ENCODE data around the gene ATP1B1. TPM values are rescaled to one million over a fixed set of nuclear protein-coding genes. Genes with fewer than 3 reads are reported as not detected.
"Not testable (repeated sequence)": the region's sequence is repeated elsewhere in the genome, so short reads cannot be mapped to it uniquely, and the experiment has no call there.

The ATP1B1 gene
- total RNA-seq, 1 donor = 37.1 TPM

DNA sequence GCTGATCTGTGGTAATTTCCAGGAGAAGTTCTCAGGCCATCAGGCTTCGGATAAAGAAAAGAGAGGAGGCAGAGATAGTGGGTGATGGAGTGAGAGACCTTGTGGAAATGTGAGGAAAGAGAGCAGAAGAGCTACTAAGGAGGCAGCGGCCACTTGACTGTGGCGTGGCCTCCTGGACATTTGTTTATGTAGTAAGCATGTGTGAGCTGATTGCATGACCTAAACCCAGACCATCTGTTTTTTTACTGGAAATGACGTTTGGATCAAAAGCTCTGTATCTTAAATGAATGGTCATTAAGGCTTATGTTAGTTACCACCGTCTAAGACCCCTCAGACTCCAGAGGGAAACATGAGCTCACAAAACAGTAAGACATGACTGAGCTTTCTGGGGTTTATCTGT is 13.6 kb downstream of the ATP1B1 start:
- DNase-seq (ENCODE audit: low read depth) = peak; percentile 90
- TF ChIP-seq, protein P1, sequence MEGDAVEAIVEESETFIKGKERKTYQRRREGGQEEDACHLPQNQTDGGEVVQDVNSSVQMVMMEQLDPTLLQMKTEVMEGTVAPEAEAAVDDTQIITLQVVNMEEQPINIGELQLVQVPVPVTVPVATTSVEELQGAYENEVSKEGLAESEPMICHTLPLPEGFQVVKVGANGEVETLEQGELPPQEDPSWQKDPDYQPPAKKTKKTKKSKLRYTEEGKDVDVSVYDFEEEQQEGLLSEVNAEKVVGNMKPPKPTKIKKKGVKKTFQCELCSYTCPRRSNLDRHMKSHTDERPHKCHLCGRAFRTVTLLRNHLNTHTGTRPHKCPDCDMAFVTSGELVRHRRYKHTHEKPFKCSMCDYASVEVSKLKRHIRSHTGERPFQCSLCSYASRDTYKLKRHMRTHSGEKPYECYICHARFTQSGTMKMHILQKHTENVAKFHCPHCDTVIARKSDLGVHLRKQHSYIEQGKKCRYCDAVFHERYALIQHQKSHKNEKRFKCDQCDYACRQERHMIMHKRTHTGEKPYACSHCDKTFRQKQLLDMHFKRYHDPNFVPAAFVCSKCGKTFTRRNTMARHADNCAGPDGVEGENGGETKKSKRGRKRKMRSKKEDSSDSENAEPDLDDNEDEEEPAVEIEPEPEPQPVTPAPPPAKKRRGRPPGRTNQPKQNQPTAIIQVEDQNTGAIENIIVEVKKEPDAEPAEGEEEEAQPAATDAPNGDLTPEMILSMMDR (IDR thresholded peaks at IDR 0.05; ENCODE audit: insufficient read depth, low read depth, low read length) = no peak
- H3K4me3 ChIP-seq (ENCODE audit: low read depth, low read length) = no peak overlapping the region

DNA sequence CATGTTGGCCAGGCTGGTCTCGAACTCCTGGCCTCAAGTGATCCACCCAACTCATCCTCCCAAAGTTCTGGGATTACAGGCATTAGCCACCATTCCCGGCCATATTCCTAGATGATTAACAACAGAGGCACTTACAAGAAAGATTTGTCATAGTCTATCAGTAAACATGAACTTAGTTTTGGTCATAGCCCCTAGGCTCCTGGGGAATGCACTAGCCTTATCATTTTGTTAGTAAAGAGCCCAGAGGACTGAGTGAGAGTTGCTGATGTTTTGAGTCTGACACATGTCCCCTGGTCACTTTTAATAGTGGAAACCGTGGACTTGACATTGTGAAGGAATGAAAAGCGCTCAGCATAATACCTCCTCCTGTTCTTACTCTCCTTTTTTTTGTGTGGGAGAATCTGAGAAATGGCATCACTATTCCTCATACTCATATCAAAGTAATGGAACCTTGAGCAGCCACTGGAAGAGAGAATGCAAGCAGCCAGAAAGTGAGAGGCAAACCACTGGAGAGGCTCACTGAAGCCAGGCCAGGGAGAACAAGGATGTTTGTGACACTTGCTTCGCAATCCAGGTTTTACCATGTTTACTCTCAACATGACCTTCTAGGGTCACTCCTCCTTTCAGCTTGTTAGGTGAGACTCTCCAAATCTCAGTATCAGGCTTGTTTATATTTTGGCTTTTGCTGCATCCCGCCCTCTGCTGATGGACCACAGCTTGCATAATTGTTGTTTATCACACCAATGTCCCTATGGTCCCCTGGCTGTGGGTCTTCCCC is 14.8 kb downstream of the ATP1B1 start:
- H3K4me3 ChIP-seq (ENCODE audit: low read depth, low read length) = no peak overlapping the region
- TF ChIP-seq, protein P1 (IDR thresholded peaks at IDR 0.05; ENCODE audit: insufficient read depth, low read depth, low read length) = no peak
- no peak for DNase-seq (ENCODE audit: low read depth)

DNA sequence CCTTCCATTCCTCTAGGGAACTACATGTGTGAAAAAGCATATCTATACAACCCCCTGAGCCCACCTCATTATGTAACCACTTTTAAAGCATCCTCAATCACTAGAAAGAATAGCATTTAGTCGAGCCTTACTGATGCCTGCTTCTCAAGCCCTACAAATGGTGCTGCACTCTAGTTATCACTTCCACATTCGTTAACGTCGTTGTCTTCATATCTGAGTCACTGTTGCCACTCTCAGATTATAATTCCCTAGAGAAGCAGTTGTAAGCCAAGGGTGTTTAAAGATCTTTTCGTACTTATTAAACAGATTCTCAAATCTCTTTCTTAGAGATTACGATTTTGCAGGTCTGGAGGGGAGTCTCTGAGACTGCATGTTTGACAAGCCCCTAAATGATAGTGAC is 16.5 kb downstream of the ATP1B1 start:
- H3K4me3 ChIP-seq (ENCODE audit: low read depth, low read length) = no peak overlapping the region
- TF ChIP-seq, protein P1 (IDR thresholded peaks at IDR 0.05; ENCODE audit: insufficient read depth, low read depth, low read length) = no peak
- no peak for DNase-seq (ENCODE audit: low read depth)

DNA sequence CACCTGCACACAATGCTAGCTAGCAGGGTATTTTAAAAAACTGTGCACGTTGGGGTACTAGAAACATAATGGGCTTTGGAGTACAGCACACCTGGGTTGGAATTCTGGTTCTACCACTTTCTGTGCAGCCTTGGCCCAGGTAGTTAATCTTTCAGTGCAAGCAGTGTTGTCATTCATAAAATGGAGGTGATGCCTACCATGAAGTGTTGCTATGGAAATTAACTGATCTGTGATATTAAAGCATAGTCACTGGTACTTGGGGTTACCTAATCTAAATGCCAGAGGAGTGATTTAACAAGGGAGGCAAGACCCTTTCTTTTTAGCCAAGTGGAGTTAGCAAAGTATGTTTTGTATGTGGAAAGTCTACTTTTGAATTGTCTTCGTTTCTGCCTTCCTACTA is 18.0 kb downstream of the ATP1B1 start:
- no peak overlapping the region for H3K4me3 ChIP-seq (ENCODE audit: low read depth, low read length)
- TF ChIP-seq, protein P1 (IDR thresholded peaks at IDR 0.05; ENCODE audit: insufficient read depth, low read depth, low read length) = no peak
- DNase-seq (ENCODE audit: low read depth) = no peak

DNA sequence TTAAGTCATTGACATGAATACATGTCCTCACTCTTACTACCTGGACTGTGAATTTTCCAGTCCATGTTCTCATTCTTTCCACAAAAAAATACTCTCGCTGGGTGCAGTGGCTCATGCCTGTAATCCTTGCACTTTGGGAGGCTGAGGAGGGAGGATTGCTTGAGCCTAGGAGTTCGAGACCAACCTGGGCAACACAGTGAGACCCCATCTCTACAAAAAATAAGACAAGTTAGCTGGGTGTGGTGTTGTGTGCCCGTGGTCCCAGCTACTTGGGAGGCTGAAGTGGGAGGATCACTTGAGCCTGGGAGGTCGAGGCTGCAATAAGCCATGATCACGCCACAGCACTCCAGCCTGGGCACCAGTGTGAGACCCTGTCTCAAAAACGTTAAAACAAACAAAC is 19.1 kb downstream of the ATP1B1 start:
- not testable (repeated sequence) for H3K4me3 ChIP-seq (ENCODE audit: low read depth, low read length); DNase-seq (ENCODE audit: low read depth)

DNA sequence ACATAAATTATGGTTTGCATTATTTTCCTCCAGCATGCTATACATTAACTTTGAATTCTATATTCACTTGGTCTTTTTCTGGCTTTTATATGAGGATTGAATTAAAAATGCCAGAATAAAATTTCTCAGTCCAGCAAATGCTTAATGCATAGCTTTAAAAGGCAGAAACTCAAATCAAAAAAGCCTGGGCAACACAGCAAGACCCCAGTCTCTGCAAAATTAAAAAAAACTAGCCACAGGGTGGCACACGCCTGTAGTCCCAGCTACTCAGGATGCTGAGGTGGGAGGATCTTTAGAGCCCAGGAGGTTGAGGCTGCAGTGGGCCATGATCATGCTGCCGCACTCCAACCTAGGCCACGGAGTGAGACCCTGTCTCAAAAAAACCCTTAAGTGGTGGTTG is 19.8 kb downstream of the ATP1B1 start:
- TF ChIP-seq, protein P1 (IDR thresholded peaks at IDR 0.05; ENCODE audit: insufficient read depth, low read depth, low read length) = no peak
- no peak for DNase-seq (ENCODE audit: low read depth)
- no peak overlapping the region for H3K4me3 ChIP-seq (ENCODE audit: low read depth, low read length)

DNA sequence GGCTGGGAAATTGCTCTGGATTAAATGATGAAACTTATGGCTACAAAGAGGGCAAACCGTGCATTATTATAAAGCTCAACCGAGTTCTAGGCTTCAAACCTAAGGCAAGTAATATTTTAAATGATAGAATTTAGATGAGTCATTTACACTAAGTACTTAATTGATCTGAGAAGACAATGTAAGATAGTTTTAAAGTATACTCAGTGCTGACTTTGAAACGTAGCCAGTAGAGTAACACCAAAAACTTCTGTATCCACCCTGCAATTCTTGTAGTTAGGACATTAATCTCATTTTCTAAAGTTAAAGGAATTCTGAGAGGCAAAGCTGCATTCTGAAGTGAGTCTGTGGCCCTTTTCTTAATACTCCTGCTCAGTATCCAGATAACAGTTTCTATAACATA is 20.8 kb downstream of the ATP1B1 start:
- no peak for DNase-seq (ENCODE audit: low read depth)
- no peak overlapping the region for H3K4me3 ChIP-seq (ENCODE audit: low read depth, low read length)
- TF ChIP-seq, protein P1 (IDR thresholded peaks at IDR 0.05; ENCODE audit: insufficient read depth, low read depth, low read length) = no peak

All from fibroblast of villous mesenchyme (primary cell).